Mesothelial cell of epicardium (in vitro differentiated cells): ENCODE results near the gene GRAMD1A. TPM values are rescaled to one million over a fixed set of nuclear protein-coding genes. Genes with fewer than 3 reads are reported as not detected.
"Not testable (repeated sequence)": the region's sequence is repeated elsewhere in the genome, so short reads cannot be mapped to it uniquely, and the experiment has no call there.

ENCODE experiments used
- DNase-seq, 2 experiments: peaks; one replicate each; pipeline ENCODE4 v3.0.0; 2021; ENCODE audit warnings: low spot score in 2 of 2; ENCODE audit not compliant: unreplicated experiment in 2 of 2
- H3K27ac Mint-ChIP-seq: 2 replicates; pipeline ENCODE4 v1.8.0; 2021; ENCODE audit warnings: mixed read lengths
- H3K27me3 Mint-ChIP-seq: 2 replicates; pipeline ENCODE4 v1.8.0; 2021; ENCODE audit warnings: low read depth, mixed read lengths
- H3K36me3 Mint-ChIP-seq: 2 replicates; pipeline ENCODE4 v1.8.0; 2021; ENCODE audit warnings: mixed read lengths
- H3K4me1 Mint-ChIP-seq: 2 replicates; pipeline ENCODE4 v1.8.0; 2021; ENCODE audit warnings: mixed read lengths
- H3K4me3 Mint-ChIP-seq: 2 replicates; pipeline ENCODE4 v1.8.0; 2021; ENCODE audit warnings: mild to moderate bottlenecking, moderate library complexity, mixed read lengths
- H3K9me3 Mint-ChIP-seq: 2 replicates; pipeline ENCODE4 v1.8.0; 2021; ENCODE audit warnings: mixed read lengths
- CTCF ChIP-seq: fragments of 200-600 bp; sonication (generic); IDR thresholded peaks from one replicate; pipeline ENCODE4 v1.5.0; 2021; ENCODE audit warnings: antibody characterized with exemption; ENCODE audit not compliant: unreplicated experiment
- total RNA-seq: library from RNA; stranded (reverse); gene quantifications from 3 replicates; pipeline ENCODE4 v1.2.1, GENCODE V29; 2021

The GRAMD1A gene
- total RNA-seq, 1 donor from 2014 or later = 129 TPM

GRCh38 chr19:35013820-35014754 is 14.0 kb downstream of the GRAMD1A start:
- DNase-seq = no peak
- peaks cover 13% of the 10 kb centered on the region for H3K4me1 Mint-ChIP-seq
- no peak for TF ChIP-seq CTCF

GRCh38 chr19:35014774-35015173 is 14.7 kb downstream of the GRAMD1A start:
- H3K27me3 Mint-ChIP-seq, H3K9me3 Mint-ChIP-seq, DNase-seq, H3K4me3 Mint-ChIP-seq, H3K27ac Mint-ChIP-seq: not testable (repeated sequence)
- Mint-ChIP-seq H3K4me1 (peaks cover 13% of the 10 kb centered on the region), H3K36me3 (peaks cover 54% of the 10 kb centered on the region)

More at GRCh38 chr19:35013820-35014754, 14.0 kb downstream of the GRAMD1A start:
- no peaks in the 10 kb centered on the region for H3K9me3 Mint-ChIP-seq
- H3K36me3 Mint-ChIP-seq = peaks cover 51% of the 10 kb centered on the region
- no peaks in the 10 kb centered on the region for H3K27me3 Mint-ChIP-seq
- H3K4me3 Mint-ChIP-seq = no peak overlapping the region
- peak overlapping the region; percentile 19 for H3K27ac Mint-ChIP-seq

GRCh38 chr19:35015270-35015953 is 15.3 kb downstream of the GRAMD1A start:
- H3K27ac Mint-ChIP-seq = no peak overlapping the region
- H3K4me1 Mint-ChIP-seq = peaks cover 13% of the 10 kb centered on the region
- no peak for DNase-seq
- no peak for TF ChIP-seq CTCF
- H3K36me3 Mint-ChIP-seq = peaks cover 52% of the 10 kb centered on the region
- H3K27me3 Mint-ChIP-seq = no peaks in the 10 kb centered on the region
- H3K9me3 Mint-ChIP-seq = no peaks in the 10 kb centered on the region
- no peak overlapping the region for H3K4me3 Mint-ChIP-seq

- Mint-ChIP-seq H3K36me3 (peaks cover 54% of the 10 kb centered on the region), H3K27ac (no peak overlapping the region), H3K9me3 (no peaks in the 10 kb centered on the region), H3K4me3 (no peak overlapping the region), H3K27me3 (no peaks in the 10 kb centered on the region), H3K4me1 (peaks cover 13% of the 10 kb centered on the region)
- DNase-seq = no peak
- no peak for TF ChIP-seq CTCF
Measured at GRCh38 chr19:35015954-35016351, 15.8 kb downstream of the GRAMD1A start.

GRCh38 chr19:35017507-35017906 is 17.4 kb downstream of the GRAMD1A start:
- Mint-ChIP-seq H3K27ac (no peak overlapping the region), H3K27me3 (no peaks in the 10 kb centered on the region), H3K9me3 (no peaks in the 10 kb centered on the region), H3K4me3 (no peak overlapping the region), H3K4me1 (peaks cover 10% of the 10 kb centered on the region), H3K36me3 (peaks cover 53% of the 10 kb centered on the region)
- no peak for TF ChIP-seq CTCF
- no peak for DNase-seq

- Mint-ChIP-seq H3K27me3 (no peaks in the 10 kb centered on the region), H3K36me3 (peaks cover 47% of the 10 kb centered on the region)
- no peak for TF ChIP-seq CTCF
Measured at GRCh38 chr19:35018379-35018778, 18.3 kb downstream of the GRAMD1A start.

More at GRCh38 chr19:35018379-35018778, 18.3 kb downstream of the GRAMD1A start:
- no peak for DNase-seq
- Mint-ChIP-seq H3K4me3 (no peak overlapping the region), H3K4me1 (peaks cover 1% of the 10 kb centered on the region), H3K27ac (no peak overlapping the region), H3K9me3 (no peaks in the 10 kb centered on the region)
